ENCODE results near the gene GRM1.
A peak's percentile ranks its signal among the peaks of the same experiment; 100 is the strongest.

The GRM1 gene

GRCh38 chr6:146337376-146337775 is 308.5 kb downstream of the GRM1 start:
- no peak for DNase-seq

- no peak for DNase-seq
Measured at GRCh38 chr6:146339716-146340115, 310.9 kb downstream of the GRM1 start.

- no peak for DNase-seq
Measured at GRCh38 chr6:146341493-146342230, 312.8 kb downstream of the GRM1 start.

- no peak for DNase-seq
Measured at GRCh38 chr6:146345598-146345997, 316.7 kb downstream of the GRM1 start.

GRCh38 chr6:146347090-146347489 is 318.2 kb downstream of the GRM1 start:
- DNase-seq: no peak

- peak in 1 of 2 experiments; percentile 2 for DNase-seq
Measured at GRCh38 chr6:146347690-146348089, 318.8 kb downstream of the GRM1 start.

GRCh38 chr6:146351018-146351417 is 322.2 kb downstream of the GRM1 start:
- no peak for DNase-seq

GRCh38 chr6:146352163-146352562 is 323.3 kb downstream of the GRM1 start:
- DNase-seq: no peak

GRCh38 chr6:146354451-146354850 is 325.6 kb downstream of the GRM1 start:
- no peak for DNase-seq

- DNase-seq: no peak
Measured at GRCh38 chr6:146355521-146356100, 326.7 kb downstream of the GRM1 start.

- no peak for DNase-seq
Measured at GRCh38 chr6:146357578-146358430, 328.9 kb downstream of the GRM1 start.

GRCh38 chr6:146358431-146359046 is 329.7 kb downstream of the GRM1 start:
- DNase-seq: no peak

- DNase-seq: no peak
Measured at GRCh38 chr6:146359131-146359530, 330.3 kb downstream of the GRM1 start.

GRCh38 chr6:146361128-146361924 is 332.5 kb downstream of the GRM1 start:
- DNase-seq: no peak

- no peak for DNase-seq
Measured at GRCh38 chr6:146363838-146364607, 335.2 kb downstream of the GRM1 start.

GRCh38 chr6:146364816-146365594 is 336.1 kb downstream of the GRM1 start:
- no peak for DNase-seq

- DNase-seq: no peak
Measured at GRCh38 chr6:146367061-146367460, 338.2 kb downstream of the GRM1 start.

GRCh38 chr6:146369866-146370265 is 341.0 kb downstream of the GRM1 start:
- no peak for DNase-seq

GRCh38 chr6:146381486-146381885 is 352.6 kb downstream of the GRM1 start:
- no peak for DNase-seq

- DNase-seq: no peak
Measured at GRCh38 chr6:146388736-146389364, 360.0 kb downstream of the GRM1 start.

Measured in NCI-H1930 (cell line).